GM21367 (cell line): ENCODE data around the gene TSPAN16.

ENCODE experiments used
- ATAC-seq: cut with Tn5 transposase; IDR thresholded peaks from one replicate; pipeline ENCODE4 v1.9.1; 2021; ENCODE audit not compliant: unreplicated experiment

Gene TSPAN16

DNA sequence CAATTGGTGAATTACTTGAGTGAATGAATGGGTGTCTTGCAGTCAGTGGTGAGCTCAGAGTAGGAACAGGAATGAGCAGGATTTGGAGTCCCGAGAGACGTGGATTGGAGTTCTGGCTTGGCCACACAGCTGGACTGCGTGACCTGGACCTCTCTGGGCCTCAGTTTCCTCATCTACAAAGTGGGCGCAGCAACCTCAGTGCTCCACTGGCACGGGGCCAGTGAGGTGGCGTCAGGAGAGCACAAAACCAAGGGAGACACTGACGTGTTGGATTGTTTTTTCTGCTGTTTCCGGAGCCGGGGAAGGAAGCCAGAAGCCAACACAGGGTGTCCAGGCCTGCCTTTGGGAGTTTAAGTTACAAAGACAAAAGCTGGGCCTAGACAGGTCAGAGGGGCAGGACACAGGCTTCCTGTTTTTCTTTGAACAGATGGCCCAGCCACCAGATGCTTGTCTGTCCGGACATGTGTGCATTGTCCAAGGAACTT lies 27.1 kb upstream of the TSPAN16 start:
- ATAC-seq, result no peak

DNA sequence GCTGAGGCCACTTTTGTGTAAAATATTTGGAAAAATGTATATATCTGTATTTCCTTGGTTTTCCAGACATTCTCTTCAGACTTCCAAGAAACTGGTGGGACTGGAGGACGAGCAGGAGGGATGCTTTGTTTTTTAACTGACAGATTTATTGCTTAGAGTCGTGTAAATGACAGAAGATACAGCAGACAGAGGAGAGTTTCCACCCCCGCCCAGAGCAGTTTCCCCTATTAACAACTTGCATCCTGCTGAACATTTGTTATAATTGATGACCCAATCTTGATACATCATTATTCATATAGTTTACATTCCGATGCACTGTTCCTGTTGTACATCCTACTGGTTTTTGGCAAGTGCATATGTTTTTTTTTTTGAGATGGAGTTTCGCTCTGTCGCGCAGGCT lies 26.6 kb upstream of the TSPAN16 start:
- ATAC-seq, result no peak

DNA sequence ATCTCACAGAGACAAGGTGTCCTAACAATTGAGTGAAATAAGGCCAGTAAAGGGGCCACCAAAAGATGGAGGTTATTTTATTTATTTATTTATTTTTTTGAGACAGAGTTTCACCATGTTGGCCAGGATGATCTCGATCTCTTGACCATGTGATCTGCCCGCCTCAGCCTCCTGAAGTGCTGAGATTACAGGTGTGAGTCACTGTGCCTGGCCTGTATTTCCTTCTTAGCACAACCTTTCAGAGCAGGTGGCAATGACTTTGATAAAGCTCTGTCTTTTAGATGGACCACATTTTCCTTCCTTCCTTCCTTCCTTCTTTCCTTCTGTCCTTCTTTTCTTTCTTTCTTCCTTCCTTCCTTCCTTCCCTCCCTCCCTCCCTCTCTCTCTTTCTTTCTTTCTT lies 22.7 kb upstream of the TSPAN16 start:
- ATAC-seq, result no peak

DNA sequence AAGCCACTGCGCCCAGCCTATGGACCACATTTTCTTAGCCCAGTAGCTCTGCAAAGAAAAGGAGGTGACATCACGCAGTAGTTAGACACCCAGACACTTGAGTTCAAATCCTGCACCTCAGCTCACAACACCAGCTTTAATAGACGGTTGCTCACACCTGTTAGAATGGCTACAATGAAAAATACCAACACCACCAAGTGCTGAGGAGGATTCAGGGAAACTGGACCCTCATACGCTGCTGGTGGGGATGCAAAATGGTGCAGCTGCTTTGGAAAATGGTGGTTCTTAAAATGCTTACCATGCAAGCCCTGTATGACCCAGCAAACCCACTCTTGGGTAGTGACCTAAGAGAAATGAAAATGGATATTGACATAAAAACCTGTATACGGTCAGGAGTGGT lies 22.0 kb upstream of the TSPAN16 start:
- ATAC-seq, result no peak

DNA sequence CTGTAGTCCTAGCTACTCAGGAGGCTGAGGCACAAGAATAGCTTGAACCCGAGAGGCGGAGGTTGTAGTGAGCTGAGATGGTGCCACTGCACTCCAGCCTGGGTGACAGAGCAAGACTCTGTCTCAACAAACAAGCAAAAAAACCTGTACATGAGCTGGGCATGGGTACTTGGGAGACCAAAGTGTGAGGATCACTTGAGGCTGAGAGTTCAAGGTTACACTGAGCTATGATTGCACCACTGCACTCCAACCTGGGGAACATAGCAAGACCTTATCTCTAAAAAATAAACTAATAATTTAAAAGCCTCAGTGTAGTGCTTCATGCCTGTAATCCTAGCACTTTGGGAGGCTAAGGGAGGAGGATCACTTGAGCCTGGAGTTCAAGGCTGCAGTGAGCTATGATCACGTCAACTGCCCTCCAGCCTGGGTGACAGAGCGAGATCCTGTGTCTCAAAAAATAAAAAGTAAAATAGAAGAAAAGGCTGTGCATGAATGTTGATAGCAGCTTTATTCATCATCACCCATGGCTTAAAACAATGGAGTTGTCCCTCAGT lies 21.4 kb upstream of the TSPAN16 start:
- ATAC-seq, result no peak

DNA sequence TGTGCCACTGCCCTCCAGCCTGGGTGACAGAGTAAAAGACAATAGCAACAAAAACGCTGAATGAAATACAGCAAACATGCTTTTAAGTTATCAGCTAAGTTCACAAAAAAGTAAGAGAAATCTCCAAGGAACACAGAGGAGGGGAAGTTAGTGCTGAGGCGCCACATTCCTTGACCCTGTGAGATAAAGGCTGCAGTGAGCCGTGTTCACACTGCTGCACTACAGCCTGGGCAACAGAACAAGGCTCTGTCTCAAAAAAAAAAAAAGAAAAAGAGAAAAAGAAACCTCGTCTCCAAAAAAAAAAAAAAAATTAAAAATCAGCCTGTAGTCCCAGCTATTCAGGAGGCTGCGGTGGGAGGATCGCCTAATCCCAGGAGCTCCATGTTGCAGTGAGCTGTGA lies 17.3 kb upstream of the TSPAN16 start:
- no peak for ATAC-seq

DNA sequence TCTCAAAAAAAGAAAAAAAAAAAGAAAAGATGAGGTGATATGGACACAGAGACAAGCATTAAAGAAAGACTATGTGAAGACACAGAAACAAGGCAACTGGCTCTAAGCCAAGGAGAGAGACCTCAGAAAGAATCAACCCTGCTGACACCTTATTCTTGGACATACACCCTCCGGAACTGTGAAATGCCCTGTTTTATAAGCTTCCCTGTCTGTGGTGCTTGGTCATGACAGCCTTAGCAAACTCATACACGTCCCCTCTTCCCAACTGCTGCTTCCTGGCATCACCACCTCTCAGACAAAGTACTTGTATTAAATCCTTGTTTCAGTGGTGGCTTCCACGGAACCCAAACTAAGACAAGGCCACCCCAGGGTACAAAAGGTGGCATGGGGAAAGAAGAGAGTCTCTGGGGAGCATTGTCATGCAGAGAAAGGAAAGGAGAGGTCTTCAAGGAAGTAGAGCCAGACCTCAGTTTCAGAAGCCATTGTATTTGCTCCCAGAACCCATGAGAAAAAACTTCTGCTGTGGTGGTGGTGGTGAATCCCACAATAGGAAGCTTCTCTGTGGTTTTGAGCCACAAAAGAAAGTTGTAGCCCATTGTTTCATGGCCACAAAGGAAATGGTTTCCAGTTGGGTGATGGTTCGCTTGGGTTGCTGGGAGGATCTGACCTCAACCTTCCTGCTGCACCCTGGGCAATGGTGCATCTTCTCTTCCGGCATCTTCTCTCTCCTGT lies 16.3 kb upstream of the TSPAN16 start:
- no peak for ATAC-seq

DNA sequence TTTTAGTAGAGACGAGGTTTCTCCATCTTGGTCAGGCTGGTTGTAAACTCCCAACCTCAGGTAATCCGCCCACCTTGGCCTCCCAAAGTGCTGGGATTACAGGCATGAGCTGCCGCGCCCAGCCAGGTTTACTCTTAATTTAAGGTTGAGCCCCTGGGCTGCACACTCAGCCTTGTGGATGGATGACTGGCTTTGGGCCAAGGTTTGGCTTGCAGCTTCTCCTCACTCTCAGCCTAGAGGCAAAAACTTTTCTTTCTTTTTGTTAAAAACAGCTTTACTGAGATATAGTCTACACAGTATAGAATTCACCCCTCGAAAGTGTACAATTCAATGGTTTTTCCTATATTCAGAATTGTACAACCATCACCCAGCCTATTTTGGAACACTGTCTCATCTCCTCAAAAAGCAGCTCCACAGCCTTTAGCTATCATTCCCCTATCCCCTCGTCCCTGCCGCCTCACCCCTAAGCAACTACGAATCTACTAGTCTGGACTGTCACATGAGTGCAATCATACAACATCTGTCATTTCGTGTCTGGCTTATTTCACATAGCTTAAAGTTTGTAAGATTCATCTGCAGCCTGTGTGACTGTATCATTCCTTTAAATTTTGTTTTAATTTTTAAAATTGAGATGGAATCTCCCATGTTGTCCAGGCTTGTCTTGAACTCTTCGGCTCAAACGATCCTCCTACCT lies 14.5 kb upstream of the TSPAN16 start:
- no peak for ATAC-seq

DNA sequence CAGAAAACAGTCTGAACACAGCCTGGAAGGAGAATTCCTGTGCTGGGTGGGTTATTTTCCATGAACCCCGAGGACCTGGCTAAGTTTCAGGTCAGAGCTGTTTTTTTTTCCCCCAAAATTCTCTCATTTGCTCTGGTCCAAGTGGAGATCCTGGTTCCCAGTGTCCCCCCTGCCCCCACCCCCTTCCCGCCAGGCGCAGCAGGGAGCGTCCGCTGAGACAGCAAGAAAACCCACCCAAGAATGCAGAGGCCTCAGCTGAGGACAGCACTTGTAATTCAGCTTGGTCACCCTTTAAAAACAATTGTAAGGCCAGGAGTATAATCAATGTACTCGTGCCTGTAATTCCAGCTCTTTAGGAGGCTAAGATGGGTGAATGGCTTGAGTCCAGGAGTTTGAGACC lies 11.4 kb upstream of the TSPAN16 start:
- ATAC-seq, result no peak

DNA sequence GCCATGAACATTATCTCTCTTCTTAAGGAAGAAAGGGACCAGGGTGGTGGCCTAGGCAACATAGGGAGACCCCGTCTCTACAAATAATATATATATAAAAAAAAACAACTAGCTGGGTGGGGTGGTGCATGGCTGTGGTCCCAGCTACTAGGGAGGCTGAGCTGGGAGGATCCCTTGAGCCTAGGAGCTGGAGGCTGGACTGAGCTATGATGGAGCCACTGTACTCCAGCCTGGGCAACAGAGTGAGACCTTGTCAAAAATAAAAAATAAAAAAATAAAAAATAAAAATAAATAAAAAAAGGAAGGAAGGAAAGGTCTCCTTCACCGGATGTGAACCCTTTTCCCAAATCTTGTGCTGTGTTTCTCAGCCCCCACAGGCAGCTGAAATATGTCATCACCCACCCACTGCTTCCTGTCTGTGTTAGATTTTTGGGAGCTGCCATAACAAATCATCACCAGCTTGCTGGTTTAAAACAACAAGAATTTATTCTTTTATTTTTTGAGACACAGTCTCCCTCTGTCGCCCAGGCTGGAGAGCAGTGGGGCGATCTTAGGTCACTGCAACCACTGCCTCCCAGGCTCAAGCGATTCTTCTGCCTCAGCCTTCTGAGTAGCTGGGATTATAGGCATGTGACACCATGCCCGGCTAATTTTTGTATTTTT lies 9.5 kb upstream of the TSPAN16 start:
- no peak for ATAC-seq

DNA sequence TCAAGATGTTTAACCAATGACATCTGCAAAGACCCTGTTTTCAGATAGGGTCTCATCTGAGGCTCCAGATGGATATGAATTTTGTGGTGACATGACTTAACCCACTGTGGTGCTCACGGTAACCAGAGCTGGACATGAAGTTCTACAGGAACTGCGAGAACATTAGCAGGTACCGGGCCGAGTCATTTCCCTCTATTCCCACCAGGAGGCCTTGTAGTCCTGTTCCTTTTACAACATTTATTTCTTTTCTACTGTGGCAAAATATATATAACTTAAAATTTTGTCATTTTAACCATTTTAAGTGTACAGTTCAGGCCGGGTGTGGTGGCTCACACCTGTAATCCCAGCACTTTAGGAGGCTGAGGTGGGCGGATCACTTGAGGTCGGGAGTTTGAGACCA lies 7.6 kb upstream of the TSPAN16 start:
- ATAC-seq, result no peak

DNA sequence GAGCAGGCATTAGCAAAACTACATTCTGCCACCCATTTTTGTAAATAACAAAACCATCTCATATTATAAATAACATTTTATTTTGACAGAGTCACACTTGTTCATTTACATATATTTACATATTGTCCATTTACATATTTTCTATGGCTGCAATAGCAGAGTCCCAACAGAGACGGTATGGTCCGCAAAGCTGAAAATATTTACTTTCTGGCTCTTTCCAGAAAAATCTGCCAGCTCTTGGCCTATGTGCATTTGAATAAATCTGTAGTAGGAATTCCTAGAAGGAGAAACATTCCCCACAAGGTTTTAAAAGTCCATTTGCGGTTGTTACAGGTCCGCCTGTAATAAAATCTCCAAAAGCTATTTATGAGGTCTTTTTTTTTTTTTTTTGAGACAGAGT lies 5.7 kb upstream of the TSPAN16 start:
- no peak for ATAC-seq

DNA sequence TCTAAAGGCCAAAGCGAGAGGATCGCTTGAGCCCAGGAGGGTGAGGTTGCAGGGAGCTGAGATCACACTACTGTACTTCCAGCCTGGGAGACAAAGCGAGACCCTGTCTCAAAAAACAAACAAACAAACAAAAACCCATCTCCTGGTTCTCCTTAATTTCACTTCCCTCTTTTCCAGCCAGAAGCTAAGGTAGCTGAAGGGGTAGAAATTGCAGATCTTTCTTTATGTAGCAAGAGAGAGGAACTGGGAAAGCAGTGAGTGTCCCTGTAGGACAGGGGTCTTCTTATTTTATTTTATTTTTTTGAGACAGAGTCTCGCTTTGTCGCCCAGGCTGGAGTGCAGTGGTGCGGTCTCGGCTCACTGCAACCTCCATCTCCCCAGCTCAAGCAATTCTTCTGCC lies 4.5 kb upstream of the TSPAN16 start:
- ATAC-seq, result no peak

DNA sequence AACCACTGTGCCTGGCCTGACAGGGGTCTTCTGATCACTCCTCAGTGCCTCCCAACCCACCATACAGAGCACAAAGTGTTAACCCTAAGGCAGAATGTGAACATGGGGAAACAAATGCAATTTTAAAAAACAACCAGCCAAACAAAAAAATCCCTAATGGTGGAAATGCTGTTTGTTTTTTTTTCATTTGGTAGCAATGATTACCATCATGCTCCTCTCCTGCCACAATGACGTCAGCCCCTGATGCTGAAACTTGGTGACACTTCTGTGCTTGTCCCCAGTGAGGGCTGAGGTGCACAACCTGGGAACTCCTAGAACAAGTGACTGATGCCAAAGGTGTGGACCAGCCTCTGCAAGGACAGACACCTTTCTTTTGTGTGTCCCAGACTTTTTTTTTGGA lies 4.0 kb upstream of the TSPAN16 start:
- ATAC-seq, result no peak

DNA sequence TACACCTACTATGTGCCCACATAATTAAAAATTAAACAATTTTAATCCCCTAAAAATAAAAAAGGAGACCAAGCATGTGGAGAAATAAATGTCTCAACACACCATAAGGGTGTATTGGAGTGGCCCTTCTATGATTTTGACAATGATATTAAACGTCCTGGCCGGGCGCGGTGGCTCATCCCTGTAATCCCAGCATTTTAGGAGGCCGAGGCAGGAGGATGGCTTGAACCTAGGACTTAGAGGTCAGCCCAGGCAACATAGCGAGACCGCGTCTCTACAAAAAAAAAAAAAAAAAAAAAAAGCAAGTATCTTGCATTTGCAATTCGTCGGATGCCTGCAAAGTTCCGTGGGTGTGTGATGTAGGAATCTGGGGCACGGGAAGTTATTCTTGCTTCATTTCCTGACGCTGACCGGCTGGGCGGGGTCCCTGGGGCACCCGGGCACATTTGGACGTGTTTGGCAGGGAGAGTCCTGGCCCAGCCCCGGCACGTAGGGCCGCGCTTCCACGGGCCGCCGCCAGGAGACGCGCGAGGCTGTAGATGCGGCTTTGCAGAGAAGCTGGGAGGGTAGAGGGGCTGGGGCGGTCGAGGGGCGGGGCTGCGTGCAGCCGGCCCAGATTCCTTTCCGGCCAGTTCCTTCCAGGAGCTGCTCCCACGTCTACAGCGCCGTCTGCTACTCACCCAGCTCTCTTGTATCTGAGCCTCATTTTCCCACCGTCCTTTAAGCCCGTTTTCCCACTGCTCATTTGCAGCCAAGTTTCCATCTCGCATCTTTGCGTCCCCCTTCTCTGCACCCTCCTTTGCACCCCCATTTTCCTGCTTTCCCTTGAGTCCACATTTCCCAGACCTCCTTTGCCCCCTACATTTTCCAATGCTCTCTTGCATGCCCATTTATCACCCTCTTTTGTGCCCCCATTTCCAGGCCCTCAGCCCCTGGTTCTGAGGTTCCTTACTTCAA lies 2.2 kb upstream of the TSPAN16 start:
- no peak for ATAC-seq

DNA sequence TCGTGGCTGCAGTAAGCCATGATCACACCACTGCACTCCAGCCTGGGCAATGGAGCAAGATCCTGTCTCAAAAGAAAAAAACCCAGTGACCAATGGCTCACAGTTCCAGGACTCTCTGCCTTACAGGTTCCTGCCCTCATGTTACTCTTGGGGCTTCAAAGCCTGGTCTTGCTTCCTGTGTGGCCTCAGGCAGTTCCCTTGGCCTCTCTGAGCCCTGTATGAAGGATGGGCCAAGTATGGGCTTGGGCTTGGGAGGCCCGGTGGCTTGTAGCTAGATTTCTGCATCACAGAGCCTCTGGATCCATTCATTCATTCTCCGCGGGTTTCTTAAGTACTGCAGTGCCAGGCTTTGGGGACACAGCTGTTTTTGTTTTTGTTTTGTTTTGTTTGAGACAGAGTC lies 780 bp upstream of the TSPAN16 start:
- no peak for ATAC-seq

DNA sequence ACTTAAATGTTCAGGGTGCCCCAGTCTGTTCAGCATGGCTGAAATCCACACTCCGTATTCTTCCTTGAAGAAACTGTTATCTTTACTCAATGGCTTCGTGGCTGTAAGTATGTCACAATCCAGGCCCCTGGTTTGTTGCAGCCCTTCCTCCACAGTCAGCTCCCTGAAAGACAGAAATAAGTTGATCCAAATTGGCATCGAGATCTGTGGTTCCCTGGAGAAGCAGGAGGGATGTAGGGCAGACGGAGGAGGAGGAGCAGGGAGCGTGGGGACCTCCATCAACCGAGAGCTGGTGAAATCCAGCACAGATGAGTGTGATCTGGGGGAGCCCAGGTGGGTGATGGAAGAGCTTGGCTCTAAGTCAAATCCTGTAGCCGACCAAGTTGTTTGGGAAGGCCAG lies 304 bp downstream of the TSPAN16 start:
- no peak for ATAC-seq

DNA sequence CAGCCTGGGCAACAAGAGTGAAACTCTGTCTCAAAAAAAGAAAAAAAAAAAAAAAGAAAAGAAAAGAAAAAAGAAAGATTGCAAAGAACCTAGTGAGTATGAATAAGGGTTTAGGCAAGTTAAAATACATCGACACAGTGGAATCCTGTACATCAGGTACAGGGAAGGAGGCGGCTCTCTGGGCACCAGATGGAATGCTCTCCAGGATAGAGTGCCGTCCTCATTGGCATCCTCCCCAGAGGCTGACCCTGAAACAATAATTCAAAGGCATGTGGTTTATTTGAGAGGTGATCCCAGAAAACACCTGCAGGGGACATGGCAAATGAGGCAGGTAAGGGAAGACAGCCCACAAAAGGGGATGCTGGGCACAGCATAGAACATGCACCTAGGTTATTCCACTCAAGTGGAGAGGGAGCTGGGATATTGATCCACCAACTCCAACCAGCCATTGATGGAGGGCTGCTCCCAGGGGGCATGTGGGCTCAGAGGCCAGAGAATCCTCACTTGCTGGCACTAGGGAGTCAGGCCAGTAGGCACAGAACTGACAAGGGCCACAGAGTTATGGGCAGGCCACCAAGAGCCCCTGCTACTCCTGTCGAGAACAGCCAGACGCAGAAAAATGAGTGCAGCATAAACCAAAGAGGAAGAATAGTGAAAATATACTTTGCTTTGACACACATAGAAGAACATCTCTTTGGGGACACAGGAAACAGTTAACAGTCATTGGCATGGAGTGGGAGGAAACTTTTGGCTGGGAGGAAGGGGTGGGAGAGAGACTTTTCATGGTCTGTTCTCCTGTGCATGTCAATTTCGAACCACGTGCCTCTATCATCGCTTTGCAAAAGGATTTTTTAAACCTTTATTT lies 4.2 kb downstream of the TSPAN16 start:
- ATAC-seq, result no peak

DNA sequence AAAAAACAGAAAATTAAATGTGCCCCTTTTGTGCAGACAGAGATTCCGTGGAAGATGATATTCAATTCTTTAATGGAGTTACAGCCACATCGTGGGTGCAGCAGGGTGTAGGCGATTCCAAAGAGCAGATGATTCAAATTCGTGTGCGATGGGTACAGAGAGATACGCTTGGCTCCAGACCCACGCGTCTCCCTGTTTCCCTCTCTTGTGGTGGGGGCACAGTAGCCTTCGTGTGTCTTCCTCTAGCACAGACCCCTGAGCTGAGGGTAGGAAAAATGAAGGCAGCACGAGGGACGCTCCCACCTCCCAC lies 4.8 kb downstream of the TSPAN16 start:
- no peak for ATAC-seq

DNA sequence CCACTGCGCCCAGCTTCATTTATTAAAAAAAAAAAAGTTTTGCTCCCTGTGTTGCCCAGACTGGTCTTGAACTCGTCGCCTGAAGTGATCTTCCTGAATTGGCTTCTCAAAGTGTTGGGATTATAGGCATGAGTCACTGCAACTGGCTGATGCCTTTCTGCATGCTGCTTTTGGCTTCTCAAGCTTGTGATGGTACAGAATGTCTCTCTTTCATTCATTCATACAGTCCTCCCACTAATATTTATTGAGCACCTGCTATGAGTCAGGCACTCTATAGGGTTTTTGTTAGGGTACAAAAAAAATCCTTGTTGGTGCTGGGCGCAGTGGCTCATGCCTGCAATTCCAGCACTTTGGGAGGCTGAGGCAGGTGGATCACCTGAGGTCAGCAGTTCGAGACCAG lies 9.0 kb downstream of the TSPAN16 start:
- no peak for ATAC-seq
